ENCODE measurements around the gene PRRG1.

PRRG1 gene

GRCh38 chrX:37445182-37445581, 96.0 kb downstream of the PRRG1 start:
- TF ChIP-seq EZH2phosphoT487 (conservative IDR thresholded peaks at IDR 0.05; ENCODE audit: low read length) (no peak), CTCF (IDR thresholded peaks at IDR 0.05; ENCODE audit: insufficient read depth, low read length, poor library complexity, severe bottlenecking) (no peak)
- H3K9me3 ChIP-seq (ENCODE audit: insufficient read depth, low read length), result no peaks in the 10 kb centered on the region
- no peaks in the 10 kb centered on the region for H3F3A ChIP-seq (ENCODE audit: insufficient read depth)
- no peak overlapping the region for H3K4me2 ChIP-seq (ENCODE audit: low read depth, low read length, poor library complexity, severe bottlenecking)
- H3K9ac ChIP-seq (ENCODE audit: low read length), result no peak overlapping the region
- no peaks in the 10 kb centered on the region for H3K9me2 ChIP-seq (replicated peaks; ENCODE audit: insufficient read depth, low read length)
- no peaks in the 10 kb centered on the region for H3K79me2 ChIP-seq (ENCODE audit: insufficient read depth, low read length)
- H3K27me3 ChIP-seq (ENCODE audit: low read length), result no peaks in the 10 kb centered on the region
- no peak overlapping the region for H3K4me3 ChIP-seq (ENCODE audit: insufficient read depth, low read length, poor library complexity, severe bottlenecking)
- H3K27ac ChIP-seq (ENCODE audit: low read depth, low read length), result no peak overlapping the region
- no peaks in the 10 kb centered on the region for H3K36me3 ChIP-seq (ENCODE audit: low read length)
- no peak overlapping the region for H2AFZ ChIP-seq (ENCODE audit: low read depth, low read length, severe bottlenecking)
- H4K20me1 ChIP-seq (ENCODE audit: low read depth, low read length), result no peaks in the 10 kb centered on the region

DNA sequence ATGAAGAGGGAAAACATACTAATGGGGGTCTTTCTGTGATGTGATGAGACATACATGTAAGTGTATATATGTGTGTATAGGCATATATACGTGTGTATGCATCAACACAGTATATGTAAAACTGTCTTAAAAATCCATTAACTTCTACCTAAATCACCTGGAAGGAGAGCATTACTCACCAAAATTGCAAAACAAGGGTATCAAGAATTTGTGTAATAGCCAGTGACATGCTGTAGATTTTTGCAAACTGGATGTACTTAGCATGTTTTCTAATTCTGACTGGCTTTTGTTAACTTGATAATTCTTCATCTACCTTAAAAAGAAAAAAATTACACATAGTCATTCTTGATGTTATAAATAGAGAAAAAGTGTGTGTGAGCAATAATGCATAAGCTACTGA, 104.7 kb downstream of the PRRG1 start:
- Histone ChIP-seq H3K9me3 (ENCODE audit: insufficient read depth, low read length) (no peaks in the 10 kb centered on the region), H3F3A (ENCODE audit: insufficient read depth) (no peaks in the 10 kb centered on the region)

GRCh38 chrX:37454537-37455285, 105.5 kb downstream of the PRRG1 start:
- Histone ChIP-seq H3K4me3 (ENCODE audit: insufficient read depth, low read length, poor library complexity, severe bottlenecking) (no peak overlapping the region), H3K27me3 (ENCODE audit: low read length) (no peaks in the 10 kb centered on the region), H3K9ac (ENCODE audit: low read length) (no peak overlapping the region), H3K4me2 (ENCODE audit: low read depth, low read length, poor library complexity, severe bottlenecking) (no peak overlapping the region), H3K79me2 (ENCODE audit: insufficient read depth, low read length) (no peaks in the 10 kb centered on the region), H3K27ac (ENCODE audit: low read depth, low read length) (no peak overlapping the region), H2AFZ (ENCODE audit: low read depth, low read length, severe bottlenecking) (no peak overlapping the region), H3K9me2 (replicated peaks; ENCODE audit: insufficient read depth, low read length) (no peaks in the 10 kb centered on the region), H4K20me1 (ENCODE audit: low read depth, low read length) (no peaks in the 10 kb centered on the region), H3K36me3 (ENCODE audit: low read length) (no peaks in the 10 kb centered on the region), H3K9me3 (ENCODE audit: insufficient read depth, low read length) (no peaks in the 10 kb centered on the region), H3F3A (ENCODE audit: insufficient read depth) (no peaks in the 10 kb centered on the region)
- TF ChIP-seq CTCF (IDR thresholded peaks at IDR 0.05; ENCODE audit: insufficient read depth, low read length, poor library complexity, severe bottlenecking) (no peak), EZH2phosphoT487 (conservative IDR thresholded peaks at IDR 0.05; ENCODE audit: low read length) (no peak)

More for the DNA sequence above, 104.7 kb downstream of the PRRG1 start:
- Histone ChIP-seq H3K27ac (ENCODE audit: low read depth, low read length) (no peak overlapping the region), H4K20me1 (ENCODE audit: low read depth, low read length) (no peaks in the 10 kb centered on the region), H2AFZ (ENCODE audit: low read depth, low read length, severe bottlenecking) (no peak overlapping the region), H3K79me2 (ENCODE audit: insufficient read depth, low read length) (no peaks in the 10 kb centered on the region), H3K9me2 (replicated peaks; ENCODE audit: insufficient read depth, low read length) (no peaks in the 10 kb centered on the region), H3K36me3 (ENCODE audit: low read length) (no peaks in the 10 kb centered on the region), H3K4me3 (ENCODE audit: insufficient read depth, low read length, poor library complexity, severe bottlenecking) (no peak overlapping the region), H3K9ac (ENCODE audit: low read length) (no peak overlapping the region), H3K27me3 (ENCODE audit: low read length) (no peaks in the 10 kb centered on the region), H3K4me2 (ENCODE audit: low read depth, low read length, poor library complexity, severe bottlenecking) (no peak overlapping the region)
- no peak for TF ChIP-seq EZH2phosphoT487 (conservative IDR thresholded peaks at IDR 0.05; ENCODE audit: low read length)
- TF ChIP-seq CTCF (IDR thresholded peaks at IDR 0.05; ENCODE audit: insufficient read depth, low read length, poor library complexity, severe bottlenecking), result no peak
